Measurements from ENCODE around the gene NGB. TPM values are rescaled to one million over a fixed set of nuclear protein-coding genes. Genes with fewer than 3 reads are reported as not detected.

NGB gene
- not detected in 2 replicates for total RNA-seq

DNA sequence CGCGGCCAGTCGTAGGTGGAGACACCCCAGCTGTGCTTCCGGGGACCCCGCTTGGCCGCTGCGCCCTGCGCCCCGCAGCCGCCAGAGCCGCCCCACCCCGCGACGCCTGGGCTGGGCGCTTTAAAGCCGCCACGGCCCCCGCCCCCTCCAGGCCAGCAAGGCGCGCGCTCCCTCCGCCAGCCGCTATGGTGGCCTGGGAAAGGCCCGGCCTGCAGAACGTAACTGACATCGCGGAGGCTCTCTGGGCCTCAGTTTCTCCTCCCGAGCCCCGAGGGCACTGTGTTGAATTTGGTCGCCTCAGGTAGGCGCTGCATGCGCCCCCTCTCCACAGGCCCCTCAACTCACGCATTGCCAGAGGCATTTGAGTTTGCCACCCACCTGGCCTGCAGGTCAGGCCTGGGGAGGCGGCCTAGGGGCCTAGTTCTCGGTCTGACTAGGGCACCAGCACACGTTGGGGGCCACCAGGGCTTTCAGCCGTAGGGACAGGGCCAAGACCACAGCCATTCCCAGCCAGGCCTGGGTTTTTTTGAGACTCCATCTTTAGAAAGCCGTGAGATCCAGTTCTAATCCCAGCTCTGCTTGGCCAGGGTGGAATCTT, at the start of gene NGB:
Gene NGB, minus strand, starts transcription at position 94 of the 598 bp plus-strand sequence. CDS start 269 bp downstream, outside the sequence.

GRCh38 chr14:77320238-77320935, 49.4 kb upstream of the NGB start, which contains the start of gene POMT2:
POMT2 (minus strand) TSS chr14:77320883; CDS start chr14:77320681, 202 bp downstream.

Small RNAs within 50 kb of the gene (small RNA-seq; reads per million reads assigned to genes)
- not detected for gene MIR1260A

Other genes starting within 250 kb of the NGB start
- 24.9 and 27.1 TPM in 2 replicates for gene IRF2BPL, start 242.5 kb downstream of the NGB start, total RNA-seq
- 11.8 and 13.0 TPM in 2 replicates for gene CIPC, start 172.9 kb downstream of the NGB start, total RNA-seq
- gene ZDHHC22, start 129.4 kb downstream of the NGB start, total RNA-seq: not detected in 2 replicates
- gene TMEM63C, start 89.4 kb downstream of the NGB start, total RNA-seq: 7.1 and 14.7 TPM in 2 replicates
- 17.7 and 18.2 TPM in 2 replicates for gene POMT2, start 49.7 kb upstream of the NGB start, total RNA-seq
- gene GSTZ1, start 49.8 kb upstream of the NGB start, total RNA-seq: 69.8 and 69.9 TPM in 2 replicates
- gene TMED8, start 105.9 kb upstream of the NGB start, total RNA-seq: 7.3 and 8.2 TPM in 2 replicates
- gene SAMD15, start 106.2 kb upstream of the NGB start, total RNA-seq: 3.5 and 4.8 TPM in 2 replicates
- 1.2 TPM in 1 of 2 replicates, not detected in the other for gene NOXRED1, start 152.3 kb upstream of the NGB start, total RNA-seq
- 33.8 and 36.5 TPM in 2 replicates for gene VIPAS39, start 186.4 kb upstream of the NGB start, total RNA-seq
- gene AHSA1, start 186.9 kb upstream of the NGB start, total RNA-seq: 55.7 and 63.4 TPM in 2 replicates
- gene ISM2, start 227.6 kb upstream of the NGB start, total RNA-seq: under 0.01 and 0.22 TPM in 2 replicates